Tibial nerve (tissue), 4 donors: Measurements from ENCODE around the gene RAB30.
"Not testable (repeated sequence)": the region's sequence is repeated elsewhere in the genome, so short reads cannot be mapped to it uniquely, and the experiment has no call there.

Experiments
- CTCF ChIP-seq, 5 experiments: fragments of 200-600 bp in 3 of 5; fragments of 450-650 bp in 2 of 5; sonication (generic) in 3 of 5; IDR thresholded peaks; one replicate each; pipeline ENCODE4 v1.5.1; 2016 to 2019; ENCODE audit warnings: antibody characterized with exemption in 5 of 5, mild to moderate bottlenecking in 3 of 5, moderate library complexity in 2 of 5
- EP300 ChIP-seq, 2 donors: sonication (generic); formaldehyde crosslinking; IDR thresholded peaks; one replicate each; pipeline ENCODE4 v1.6.1; 2017; ENCODE audit warnings: antibody characterized with exemption in 2 of 2, mild to moderate bottlenecking in 1 of 2
- POLR2A ChIP-seq, 2 donors: fragments of 450-650 bp; IDR thresholded peaks; one replicate each; pipeline ENCODE4 v1.6.1; 2017; ENCODE audit warnings: antibody characterized with exemption in 2 of 2, mild to moderate bottlenecking in 2 of 2, moderate library complexity in 2 of 2

- TF ChIP-seq CTCF, POLR2A, EP300 (IDR thresholded peaks at IDR 0.05): not testable (repeated sequence)
These were observed 126.7 kb downstream of the RAB30 start for GRCh38 chr11:82945041-82945440.
